ENCODE results near the gene SYPL2.

DNA sequence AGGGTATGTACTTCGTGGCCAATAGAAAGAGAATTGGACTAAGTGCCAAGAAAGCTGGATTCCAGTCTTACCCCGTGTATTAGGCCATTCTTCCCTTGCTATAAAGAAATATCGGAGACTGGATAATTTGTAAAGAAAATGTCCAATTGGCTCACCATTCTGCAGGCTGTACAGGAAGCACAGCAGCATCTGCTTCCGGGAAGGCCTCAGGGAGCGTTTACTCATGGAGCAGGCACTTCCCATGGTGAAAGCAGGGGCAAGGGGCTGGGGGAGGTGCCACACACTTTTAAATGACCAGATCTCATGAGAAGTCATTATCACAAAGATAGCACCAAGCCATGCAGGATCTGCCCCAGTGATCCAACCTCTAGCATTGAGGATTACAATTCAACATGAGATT is 51.0 kb downstream of the SYPL2 start:
- TF ChIP-seq, protein P1, sequence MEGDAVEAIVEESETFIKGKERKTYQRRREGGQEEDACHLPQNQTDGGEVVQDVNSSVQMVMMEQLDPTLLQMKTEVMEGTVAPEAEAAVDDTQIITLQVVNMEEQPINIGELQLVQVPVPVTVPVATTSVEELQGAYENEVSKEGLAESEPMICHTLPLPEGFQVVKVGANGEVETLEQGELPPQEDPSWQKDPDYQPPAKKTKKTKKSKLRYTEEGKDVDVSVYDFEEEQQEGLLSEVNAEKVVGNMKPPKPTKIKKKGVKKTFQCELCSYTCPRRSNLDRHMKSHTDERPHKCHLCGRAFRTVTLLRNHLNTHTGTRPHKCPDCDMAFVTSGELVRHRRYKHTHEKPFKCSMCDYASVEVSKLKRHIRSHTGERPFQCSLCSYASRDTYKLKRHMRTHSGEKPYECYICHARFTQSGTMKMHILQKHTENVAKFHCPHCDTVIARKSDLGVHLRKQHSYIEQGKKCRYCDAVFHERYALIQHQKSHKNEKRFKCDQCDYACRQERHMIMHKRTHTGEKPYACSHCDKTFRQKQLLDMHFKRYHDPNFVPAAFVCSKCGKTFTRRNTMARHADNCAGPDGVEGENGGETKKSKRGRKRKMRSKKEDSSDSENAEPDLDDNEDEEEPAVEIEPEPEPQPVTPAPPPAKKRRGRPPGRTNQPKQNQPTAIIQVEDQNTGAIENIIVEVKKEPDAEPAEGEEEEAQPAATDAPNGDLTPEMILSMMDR (IDR thresholded peaks at IDR 0.05) = no peak
- no peak for TF ChIP-seq POLR2AphosphoS5 (IDR thresholded peaks at IDR 0.05)
